Erythroblast (primary cell): Measurements from ENCODE around the gene PPP1R14B.
A peak's percentile ranks its signal among the peaks of the same experiment; 100 is the strongest.

Experiments
- DNase-seq, 2 experiments: peaks; one replicate each; lab custom pipeline; 2025; lab: John Stamatoyannopoulos, UW
- GATA1 ChIP-seq: IDR thresholded peaks from 2 replicates; pipeline ENCODE4 v1.6.1; 2011; ENCODE audit warnings: low read depth, mild to moderate bottlenecking, control low read depth, low read length, moderate library complexity
- POLR2A ChIP-seq: IDR thresholded peaks from 2 replicates; pipeline ENCODE4 v1.6.1; 2011; ENCODE audit warnings: mild to moderate bottlenecking, low read length

PPP1R14B gene

GRCh38 chr11:64230171-64230984 lies 16.4 kb downstream of the PPP1R14B start, which contains the start of gene DNAJC4:
TSS of gene DNAJC4 (plus strand) at chr11:64230548. CDS start at chr11:64230855, 307 bp downstream.
- TF ChIP-seq POLR2A (peak; percentile 62), GATA1 (no peak)
- DNase-seq = peak; percentile 91 to 92

DNA sequence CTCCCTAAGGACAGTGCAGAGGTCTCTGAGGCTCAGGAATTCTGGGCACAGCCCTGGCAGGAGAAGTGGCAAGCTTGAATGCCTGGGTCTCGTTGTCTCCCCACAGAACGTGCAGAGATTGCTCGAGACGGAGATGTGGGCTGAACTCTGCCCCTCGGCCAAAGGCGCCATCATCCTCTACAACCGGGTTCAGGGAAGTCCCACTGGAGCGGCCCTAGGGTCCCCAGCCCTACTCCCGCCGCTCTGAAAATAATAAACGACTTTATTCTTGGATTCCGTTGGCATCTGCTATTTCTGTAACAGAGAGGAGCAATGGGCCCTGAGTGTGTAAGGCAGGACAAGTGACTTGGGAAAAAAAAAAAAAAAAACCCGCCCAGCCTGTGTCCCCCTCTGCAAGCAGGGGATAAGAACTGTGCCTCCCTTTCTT lies 17.0 kb downstream of the PPP1R14B start:
- no peak for DNase-seq

DNA sequence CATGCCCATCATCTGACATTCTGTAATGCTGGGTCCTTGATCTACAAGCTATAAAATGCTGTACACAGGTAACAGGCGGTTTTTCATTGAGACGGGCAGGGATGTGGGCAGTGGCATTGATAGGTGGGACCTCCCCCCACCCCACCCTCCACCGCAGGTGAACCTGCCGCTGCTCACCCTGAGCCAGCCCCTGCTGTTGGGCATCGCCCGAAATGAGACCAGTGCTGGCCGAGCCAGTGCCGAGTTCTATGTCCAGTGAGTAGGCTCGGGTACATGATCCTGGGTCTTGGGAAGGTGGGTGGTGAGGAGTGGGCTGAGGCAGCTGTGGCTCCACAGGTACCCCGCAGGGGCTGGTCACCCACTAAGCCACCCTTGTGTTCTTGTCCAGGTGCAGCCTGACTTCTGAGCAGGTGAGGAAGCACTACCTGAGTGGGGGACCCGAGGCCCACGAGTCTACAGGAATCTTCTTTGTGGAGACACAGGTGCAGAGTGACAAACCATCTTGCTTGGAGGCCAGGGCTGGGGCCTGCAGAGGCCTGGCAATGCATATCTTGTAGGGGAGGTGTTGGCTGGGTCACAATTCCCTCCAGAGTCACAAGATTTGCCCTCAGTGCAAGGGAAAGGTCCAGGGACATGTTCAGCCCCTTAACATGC lies 17.5 kb downstream of the PPP1R14B start:
- TF ChIP-seq GATA1 (no peak), POLR2A (no peak)
- DNase-seq = no peak

More for the DNA sequence above, 17.0 kb downstream of the PPP1R14B start:
- no peak for TF ChIP-seq POLR2A
- no peak for TF ChIP-seq GATA1

- no peak for TF ChIP-seq GATA1
- TF ChIP-seq POLR2A = no peak
- DNase-seq = no peak
Observed at GRCh38 chr11:64227405-64227956, 19.3 kb downstream of the PPP1R14B start.

- TF ChIP-seq POLR2A (peak; percentile 40), GATA1 (no peak)
- peak; percentile 71 to 75 for DNase-seq
Observed at GRCh38 chr11:64226507-64227051, 20.2 kb downstream of the PPP1R14B start.

GRCh38 chr11:64225608-64226506 lies 20.9 kb downstream of the PPP1R14B start, which contains the start of the genes NUDT22 and TRPT1:
TSS of gene NUDT22 (plus strand) at chr11:64226274. CDS start at chr11:64226653, 379 bp downstream.
TSS of gene TRPT1 (minus strand) at chr11:64226186. CDS start at chr11:64225860, 326 bp downstream.
- peak; percentile 87 to 91 for DNase-seq
- TF ChIP-seq POLR2A (peak; percentile 75), GATA1 (no peak)

GRCh38 chr11:64224891-64225607 lies 21.7 kb downstream of the PPP1R14B start:
- DNase-seq = no peak
- TF ChIP-seq GATA1 (no peak), POLR2A (no peak)

GRCh38 chr11:64224151-64224890 lies 22.4 kb downstream of the PPP1R14B start:
- DNase-seq = no peak

DNA sequence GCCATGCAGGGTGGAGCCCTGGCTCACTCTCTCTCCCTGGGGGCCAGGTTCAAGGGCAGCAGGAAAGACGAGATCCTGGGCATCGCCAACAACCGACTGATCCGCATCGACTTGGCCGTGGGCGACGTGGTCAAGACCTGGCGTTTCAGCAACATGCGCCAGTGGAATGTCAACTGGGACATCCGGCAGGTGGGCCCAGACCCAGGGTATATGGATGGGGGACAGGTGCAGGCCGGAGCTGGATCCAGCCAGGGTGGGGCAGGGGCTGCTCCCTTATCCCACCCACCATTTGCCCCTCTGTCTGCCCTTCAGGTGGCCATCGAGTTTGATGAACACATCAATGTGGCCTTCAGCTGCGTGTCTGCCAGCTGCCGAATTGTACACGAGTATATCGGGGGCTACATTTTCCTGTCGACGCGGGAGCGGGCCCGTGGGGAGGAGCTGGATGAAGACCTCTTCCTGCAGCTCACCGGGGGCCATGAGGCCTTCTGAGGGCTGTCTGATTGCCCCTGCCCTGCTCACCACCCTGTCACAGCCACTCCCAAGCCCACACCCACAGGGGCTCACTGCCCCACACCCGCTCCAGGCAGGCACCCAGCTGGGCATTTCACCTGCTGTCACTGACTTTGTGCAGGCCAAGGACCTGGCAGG lies 23.6 kb downstream of the PPP1R14B start:
- DNase-seq = no peak
- no peak for TF ChIP-seq POLR2A

More at GRCh38 chr11:64224151-64224890, 22.4 kb downstream of the PPP1R14B start:
- TF ChIP-seq GATA1 = no peak
- peak; percentile 59 for TF ChIP-seq POLR2A

DNA sequence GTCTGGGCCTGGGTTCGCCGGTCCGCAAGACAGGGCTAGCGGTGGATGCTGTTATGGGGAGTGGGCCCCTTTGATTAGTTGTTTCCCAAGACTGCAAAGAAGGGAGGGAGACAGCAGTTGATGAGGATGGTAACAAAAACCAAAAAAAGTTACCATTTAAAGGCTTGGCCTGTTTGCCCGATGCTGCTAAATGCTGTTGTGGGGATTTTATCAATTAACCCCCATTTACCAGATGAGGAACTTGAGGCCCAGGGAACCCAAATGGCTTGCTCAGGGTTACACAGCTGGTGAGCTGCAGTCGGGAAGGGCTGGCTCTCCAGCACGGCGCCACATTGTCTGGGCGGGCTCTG lies 24.1 kb downstream of the PPP1R14B start:
- no peak for DNase-seq
- TF ChIP-seq GATA1 = no peak
- TF ChIP-seq POLR2A = no peak

DNA sequence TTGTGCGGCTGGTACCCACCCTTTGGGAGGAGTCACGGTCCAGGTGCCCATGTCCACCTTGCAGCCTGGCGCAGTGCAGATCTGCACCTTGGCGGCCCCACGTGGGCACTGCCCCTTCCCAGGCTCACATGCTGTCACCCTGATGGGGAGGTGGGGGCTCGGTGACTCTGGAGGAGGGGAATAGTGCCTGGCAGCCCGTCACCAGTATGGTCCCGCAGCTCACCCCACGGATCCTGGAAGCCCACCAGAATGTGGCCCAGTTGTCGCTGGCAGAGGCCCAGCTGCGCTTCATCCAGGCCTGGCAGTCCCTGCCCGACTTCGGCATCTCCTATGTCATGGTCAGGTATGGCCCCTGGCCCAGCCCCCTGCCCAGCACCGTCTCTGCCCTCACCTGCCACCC lies 25.9 kb downstream of the PPP1R14B start:
- TF ChIP-seq GATA1 (no peak), POLR2A (no peak)
- no peak for DNase-seq
